ENCODE data around the gene CPNE6.

Gene CPNE6

DNA sequence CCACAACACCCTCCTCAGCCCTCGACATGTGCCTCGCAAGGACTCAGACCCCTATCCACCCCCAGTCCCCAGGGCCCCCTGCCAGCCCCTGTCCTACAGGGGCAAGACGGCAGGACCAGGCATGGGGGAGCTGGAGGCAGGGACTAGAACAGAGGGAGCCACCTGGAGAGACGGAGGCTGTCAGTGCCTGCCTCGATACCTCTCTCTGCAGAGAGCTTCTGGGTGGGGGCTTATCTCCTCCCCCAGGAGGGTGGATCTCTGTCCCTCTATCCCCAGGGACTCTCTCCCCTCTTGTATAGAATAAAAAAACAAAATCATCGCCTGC lies 2.0 kb upstream of the CPNE6 start:
- no peak for DNase-seq (ENCODE audit: low read depth)

DNA sequence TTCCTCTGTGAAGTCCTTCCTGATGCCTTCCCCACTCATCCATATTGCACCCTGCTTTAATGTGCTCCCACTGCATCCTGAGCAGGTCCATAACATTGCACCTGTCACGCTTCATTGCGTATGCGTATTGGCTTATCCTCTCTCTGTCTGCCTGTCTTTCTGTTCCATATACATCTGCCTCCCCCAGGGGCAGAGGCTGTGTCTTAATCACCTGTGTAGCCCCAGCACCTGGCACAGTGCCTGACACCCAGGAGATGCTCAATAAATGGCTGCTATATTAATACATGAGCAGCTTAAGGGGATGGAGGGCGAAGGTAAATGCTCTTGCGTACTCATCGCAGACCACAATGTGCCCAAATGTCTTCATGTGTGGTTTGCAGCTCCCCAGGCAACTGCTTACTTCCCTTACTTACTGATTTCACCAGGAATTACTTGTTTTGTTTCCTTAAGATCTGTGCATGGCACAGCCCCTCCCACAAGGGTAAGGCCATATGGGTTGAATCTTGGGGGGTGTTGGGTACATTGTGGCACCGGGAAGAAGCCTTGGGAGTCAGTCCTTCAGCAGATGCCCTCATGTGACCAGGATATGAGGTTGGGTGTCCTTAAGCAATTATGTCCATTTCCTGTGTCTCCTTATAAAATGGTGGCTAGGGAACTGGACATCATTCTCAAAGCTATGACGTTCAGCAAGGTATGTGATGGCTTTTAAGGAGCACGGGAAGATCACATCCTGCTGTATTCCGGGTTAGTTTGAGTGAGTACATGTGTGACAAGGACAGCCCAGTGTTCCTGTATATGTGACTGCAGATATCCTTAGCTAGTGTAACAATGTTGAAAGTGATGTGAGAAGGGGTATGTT lies 848 bp upstream of the CPNE6 start:
- no peak for DNase-seq (ENCODE audit: low read depth)

DNA sequence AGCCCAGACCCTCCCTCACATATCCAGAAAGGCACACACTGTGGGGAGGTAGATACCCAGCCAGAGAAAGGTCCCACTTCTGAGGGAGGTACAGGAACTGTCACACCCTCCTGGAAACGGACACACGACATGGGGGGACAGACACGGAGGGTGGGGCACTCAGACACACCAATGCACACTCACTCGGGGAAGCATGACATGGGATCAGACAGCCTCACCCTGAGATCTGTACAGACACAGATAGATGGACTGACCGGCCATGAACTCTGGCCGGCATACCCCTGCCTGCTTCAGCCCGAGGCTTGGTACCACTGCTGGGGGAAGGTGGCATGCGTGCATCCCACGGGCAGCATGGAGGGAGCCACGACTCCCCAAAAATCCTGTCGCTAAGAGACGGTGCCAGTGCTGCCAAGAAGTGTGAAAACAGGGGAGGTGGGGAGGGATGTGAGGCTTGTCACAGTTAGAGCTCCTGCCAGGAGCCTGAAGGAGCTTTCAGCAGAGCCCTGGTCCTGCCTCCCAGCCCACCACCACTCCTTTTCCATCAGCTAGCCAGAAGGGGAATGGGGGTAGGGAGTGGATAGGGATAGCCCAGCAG lies 571 bp downstream of the CPNE6 start:
- no peak for DNase-seq (ENCODE audit: low read depth)

DNA sequence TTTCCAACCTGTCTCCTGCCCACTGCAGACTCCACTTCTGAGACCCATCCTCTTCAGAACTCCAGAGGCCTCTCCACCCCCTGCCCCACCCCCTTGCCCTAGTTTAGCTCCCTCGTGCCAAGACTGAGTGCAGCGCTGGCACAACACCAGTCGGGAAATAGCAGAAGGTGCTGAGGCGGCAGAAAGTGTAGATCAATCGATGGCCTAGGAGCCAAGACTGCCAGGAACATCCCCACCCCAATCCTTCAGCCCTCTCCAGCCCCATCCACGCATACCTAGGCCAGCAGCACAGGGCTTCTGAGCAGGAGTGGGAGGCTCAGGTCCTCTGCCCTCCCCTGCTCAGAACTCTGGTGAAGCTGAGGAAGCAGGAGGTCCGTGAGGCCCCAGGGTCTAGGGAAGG lies 1.1 kb downstream of the CPNE6 start:
- DNase-seq (ENCODE audit: low read depth), result no peak

DNA sequence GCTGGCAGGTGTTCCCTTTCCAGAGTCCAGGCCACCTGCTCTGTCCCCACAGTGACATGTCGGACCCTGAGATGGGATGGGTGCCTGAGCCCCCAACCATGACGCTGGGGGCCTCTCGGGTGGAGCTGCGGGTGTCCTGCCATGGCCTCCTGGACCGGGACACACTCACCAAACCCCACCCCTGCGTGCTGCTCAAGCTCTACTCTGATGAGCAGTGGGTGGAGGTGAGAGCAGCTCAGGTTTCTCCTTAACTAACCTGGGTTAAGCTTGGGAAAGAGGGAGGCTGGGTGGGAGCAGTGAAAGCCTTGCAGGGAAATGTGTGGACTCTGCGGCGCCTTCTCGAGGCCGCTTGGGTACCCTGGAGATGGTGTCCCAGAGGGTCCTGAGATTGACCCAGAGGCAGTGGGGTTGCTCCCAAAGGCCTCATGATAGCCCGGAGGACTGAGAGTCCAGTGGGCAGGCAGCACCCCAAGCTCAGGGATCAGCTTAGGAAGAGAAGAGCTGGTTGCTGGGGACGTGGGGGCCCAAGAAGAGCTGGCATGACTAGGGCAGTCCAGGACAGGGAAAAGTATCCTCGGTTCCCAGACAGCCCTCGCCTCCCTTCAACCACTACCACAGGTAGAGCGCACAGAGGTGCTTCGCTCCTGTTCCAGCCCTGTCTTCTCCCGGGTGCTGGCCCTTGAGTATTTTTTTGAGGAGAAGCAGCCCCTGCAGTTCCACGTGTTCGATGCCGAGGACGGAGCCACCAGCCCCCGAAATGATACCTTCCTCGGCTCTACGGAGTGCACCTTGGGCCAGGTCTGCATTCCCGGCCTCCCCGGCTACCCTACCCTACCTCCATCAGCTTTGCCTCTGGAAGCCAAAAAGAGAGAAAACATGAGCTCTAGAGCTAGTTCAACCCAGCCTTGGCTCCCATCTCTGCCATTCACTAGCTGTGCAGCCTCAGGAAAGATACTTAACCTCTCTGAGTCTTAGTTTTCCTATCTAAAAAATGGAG lies 1.8 kb downstream of the CPNE6 start:
- no peak for DNase-seq (ENCODE audit: low read depth)

DNA sequence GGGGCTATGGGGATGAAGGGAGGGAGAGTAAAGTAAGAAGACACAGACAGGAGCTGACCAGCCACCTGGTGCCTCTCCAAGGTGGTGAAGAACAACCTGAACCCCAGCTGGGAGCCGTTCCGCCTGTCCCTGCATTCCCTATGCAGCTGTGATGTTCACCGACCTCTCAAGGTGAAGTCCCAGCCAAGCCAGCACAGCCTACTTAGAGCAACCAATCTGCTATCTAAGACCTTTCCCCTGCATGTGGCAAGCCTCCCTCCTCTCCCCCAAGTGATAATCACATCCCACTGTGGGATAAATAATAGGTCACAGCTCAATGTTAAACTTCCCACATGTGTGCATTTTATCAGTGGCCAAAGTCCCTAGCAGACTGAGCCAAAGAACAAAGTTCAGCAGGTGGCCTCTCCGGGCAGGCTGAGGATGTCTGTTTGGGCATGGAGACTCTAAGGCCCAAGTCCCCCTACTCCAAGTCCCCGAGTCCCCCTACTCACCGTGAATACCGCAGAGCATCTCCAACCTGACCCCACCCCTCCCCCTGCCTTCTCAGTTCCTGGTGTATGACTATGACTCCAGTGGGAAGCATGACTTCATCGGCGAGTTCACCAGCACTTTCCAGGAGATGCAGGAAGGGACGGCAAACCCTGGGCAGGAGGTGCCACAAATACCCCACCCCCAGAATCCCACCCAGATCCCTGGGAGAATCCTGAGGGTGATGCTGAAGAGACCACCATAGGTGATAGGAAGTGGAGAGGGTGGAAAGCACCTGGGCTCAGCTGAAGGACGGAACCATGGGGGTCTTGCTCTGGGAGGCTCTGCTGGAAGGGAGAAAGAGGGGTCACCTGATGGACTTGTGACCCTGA lies 3.5 kb downstream of the CPNE6 start:
- DNase-seq (ENCODE audit: low read depth), result no peak

DNA sequence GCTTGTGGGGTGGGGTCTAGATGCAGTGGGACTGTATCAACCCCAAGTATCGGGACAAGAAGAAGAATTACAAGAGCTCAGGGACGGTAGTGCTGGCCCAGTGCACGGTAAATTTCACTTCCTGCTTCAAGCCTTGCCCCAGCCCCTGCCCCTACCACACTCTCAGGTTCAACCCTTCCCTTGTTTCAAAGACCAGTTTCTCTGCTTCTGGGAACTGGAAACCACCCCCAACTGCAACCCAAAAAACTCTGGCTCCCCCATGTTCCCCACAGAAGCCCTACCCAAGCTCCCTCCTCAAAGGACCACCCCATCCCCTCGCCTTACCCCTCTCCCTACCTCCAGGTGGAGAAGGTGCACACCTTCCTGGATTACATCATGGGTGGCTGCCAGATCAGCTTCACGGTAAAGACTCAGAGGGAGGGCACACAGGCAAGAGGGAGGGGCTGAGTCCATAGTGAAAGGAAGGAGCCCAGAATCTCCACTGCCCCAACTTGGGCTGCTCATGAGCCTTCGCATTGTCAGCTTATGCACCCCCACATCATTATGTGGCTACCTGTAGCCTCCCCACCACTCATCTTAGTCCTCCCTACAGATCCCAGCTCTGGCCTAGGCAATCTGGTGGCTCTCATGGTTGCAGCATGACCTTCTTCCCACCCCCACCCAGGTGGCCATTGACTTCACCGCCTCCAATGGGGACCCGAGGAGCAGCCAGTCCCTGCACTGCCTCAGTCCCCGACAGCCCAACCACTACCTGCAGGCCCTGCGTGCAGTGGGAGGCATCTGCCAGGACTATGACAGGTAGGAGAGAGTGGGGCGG lies 4.3 kb downstream of the CPNE6 start:
- no peak for DNase-seq (ENCODE audit: low read depth)

DNA sequence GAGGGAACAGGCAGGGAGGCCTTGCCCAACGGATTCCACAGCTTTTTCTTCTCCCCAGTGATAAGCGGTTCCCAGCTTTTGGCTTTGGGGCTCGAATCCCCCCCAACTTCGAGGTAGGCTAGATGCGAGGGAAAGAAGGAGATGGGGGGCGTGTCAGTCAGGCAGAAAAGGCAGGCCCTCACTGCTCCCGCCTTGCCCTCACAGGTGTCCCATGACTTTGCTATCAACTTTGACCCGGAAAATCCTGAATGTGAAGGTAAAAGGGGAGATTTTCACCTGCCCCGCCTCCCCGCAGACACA lies 4.9 kb downstream of the CPNE6 start:
- no peak for DNase-seq (ENCODE audit: low read depth)

DNA sequence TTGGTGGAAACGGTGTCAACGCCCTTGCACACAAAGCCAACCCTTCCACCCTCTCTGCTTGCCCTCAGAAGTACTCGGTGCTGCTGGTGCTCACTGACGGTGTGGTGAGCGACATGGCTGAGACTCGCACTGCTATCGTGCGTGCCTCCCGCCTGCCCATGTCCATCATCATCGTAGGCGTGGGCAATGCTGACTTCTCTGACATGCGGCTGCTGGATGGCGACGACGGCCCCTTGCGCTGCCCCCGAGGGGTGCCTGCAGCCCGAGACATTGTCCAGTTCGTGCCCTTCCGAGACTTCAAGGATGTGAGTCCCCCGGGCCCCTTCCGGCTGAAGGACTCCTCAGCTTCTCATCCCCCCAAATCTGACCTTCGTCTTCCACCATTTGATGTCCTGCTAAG lies 5.7 kb downstream of the CPNE6 start:
- no peak for DNase-seq (ENCODE audit: low read depth)

DNA sequence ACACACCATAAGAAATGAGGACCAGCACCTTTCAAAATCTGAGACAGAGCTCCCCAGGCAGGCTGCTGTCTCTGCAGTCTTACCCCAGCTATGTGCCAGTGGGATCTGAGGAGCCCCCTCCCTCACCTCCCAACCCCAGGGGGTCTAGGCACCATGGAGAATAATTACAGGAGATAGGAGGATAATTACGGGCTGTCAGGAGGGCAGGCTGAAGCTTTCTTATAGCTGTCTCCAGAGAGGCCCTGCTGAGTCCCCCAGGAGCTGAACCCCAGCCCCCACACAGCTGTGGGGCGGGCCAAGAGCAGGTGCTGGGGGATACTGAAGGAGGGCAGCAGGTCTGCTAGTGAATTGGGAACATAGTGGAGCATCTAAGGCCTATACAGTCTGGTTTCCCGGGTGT lies 6.8 kb downstream of the CPNE6 start:
- no peak for DNase-seq (ENCODE audit: low read depth)

DNA sequence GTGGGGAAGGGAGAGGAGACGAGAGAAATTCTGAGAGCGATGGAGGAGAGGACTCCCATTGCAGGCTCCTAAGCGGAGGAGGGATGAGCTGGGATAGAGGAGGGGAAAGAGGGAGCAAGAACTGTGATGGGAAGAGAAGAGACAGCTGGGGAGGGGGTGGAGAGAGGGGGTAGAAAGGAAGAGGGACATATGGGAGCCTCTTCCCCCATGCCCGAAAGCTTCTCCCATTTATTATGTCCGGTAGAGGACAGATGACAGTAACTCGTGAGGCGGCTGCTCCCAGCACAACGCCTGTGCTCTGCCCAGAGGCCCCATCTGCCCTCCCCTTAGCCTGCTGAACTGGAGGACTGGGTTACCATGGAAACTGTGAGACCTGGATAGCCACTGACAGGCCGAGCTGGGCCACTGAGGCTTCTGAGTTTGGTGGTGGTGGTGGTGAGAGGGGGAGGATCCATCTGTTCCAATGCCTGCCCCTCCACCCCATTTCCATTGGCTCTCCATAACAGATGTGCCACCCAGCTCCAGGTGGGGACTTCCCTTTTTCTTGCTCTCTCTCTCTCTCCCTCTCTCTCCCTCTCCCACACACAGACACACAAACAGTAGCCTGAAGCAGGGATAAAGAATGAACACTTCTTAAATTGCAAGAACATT lies 8.3 kb downstream of the CPNE6 start:
- no peak for DNase-seq (ENCODE audit: low read depth)

DNA sequence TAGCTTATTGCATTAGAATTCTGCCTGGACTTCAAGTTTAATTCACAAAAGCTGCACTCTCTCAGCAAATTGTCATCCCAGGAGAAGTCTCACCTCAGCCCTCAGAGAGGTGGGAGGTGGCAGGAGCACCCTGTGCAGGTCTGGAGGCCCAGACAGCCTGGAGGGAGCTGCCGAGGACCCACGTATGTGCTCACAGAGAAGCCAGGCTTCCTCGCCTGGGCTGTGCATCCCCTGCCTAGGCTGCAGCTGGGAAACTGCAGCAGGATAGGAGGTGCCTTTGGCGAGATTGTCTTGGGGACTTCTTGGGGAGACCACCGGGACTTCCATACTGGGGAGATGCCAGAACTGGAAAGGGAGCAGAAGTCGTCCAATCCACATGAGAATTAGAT lies 8.8 kb downstream of the CPNE6 start:
- no peak for DNase-seq (ENCODE audit: low read depth)

DNA sequence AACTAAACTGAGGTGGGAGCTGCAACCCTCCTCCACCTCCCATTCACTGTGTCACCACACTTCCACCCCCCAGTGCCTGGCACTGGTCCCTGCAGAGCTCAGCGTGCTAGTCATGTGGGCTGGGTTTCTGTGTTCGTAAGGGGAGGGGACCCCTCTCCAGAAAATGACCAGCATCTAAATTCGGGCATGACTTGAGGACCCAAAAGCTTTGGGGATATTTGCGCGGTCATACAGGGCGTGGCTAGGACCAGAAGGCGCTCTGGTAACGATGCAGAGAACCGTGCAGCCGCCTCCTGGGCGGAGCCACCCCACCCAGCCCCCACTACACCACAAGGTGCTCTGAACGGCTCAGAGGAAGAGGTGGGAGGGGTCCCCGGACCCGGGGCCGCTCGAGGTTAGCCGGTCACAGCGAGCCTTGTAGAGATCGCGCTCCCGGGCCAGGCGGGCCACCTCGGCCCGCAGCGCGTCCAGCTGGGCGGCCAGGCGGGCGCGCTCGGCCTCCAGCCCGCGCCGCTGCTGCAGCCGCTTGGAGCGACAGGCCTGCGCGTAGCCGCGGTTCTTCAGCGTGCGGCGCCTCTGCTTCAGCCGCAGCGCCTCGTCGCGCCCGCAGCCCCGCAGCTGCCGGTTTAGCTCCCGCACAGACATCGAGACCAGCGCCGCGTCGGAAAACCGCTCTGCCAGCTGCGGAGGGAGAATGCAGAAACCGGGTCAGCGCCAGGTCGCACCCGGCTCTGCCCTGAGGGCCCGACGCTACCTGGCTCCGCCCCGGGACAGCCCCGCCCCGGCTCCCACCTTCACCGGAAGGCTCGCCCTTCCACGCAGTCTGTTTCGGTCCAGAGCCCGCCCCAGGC lies 9.8 kb downstream of the CPNE6 start:
- peak; percentile 69 for DNase-seq (ENCODE audit: low read depth)

DNA sequence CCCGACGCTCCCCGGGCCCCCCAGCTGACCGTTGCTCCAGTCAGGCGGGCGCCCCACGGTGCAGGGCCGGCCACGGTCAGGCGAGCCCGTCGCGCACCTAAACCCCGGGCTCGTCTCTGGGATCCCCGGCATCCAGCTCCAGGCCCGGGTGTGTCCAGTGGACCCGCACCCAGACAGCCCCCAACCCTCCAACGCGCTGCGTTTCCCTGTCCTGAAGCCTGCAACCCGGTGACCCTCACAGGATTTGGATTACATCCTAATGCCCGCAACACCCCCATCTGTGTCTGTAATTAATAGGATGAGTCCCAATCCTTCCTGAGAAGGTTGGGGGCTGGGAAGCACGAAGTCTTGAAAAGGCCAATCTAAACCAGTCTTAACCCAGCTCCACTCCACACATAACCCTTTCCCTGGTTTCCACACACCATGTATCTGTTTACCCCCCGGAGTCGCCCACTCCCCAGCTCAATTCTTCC lies 10.4 kb downstream of the CPNE6 start:
- no peak for DNase-seq (ENCODE audit: low read depth)

DNA sequence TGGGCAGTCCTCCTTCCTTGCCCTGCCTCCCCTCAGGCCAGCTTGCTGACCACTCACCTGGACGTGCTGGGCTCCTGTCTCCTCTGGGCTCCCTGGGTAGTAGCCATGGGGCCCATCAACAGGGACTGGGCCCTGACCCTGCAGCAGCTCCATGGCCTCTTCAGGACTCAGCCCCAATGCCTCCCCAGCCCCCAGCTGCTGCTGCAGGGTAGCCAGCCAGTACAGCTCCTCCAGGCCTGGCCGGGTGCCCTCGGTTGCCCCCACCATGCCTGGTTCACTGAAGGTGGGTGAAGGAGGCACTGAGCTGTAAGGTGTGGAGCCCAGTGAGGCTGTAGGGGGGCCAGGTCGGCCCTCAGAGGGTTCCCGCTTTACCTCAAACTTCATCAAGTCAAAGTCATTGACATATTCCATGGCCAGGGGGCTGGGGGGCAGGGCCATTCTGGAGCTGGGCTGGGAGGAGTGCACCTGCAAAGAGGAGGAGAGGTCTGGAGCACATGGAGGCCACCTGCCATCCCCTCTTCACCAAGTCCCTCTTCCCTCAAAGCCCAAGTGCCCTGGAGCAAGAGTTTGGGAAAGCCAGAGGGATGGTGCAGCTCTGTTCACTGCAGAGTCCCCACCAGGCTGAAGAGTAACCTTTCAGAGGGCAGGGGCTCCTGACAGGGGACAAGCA lies 11.2 kb downstream of the CPNE6 start:
- no peak for DNase-seq (ENCODE audit: low read depth)

DNA sequence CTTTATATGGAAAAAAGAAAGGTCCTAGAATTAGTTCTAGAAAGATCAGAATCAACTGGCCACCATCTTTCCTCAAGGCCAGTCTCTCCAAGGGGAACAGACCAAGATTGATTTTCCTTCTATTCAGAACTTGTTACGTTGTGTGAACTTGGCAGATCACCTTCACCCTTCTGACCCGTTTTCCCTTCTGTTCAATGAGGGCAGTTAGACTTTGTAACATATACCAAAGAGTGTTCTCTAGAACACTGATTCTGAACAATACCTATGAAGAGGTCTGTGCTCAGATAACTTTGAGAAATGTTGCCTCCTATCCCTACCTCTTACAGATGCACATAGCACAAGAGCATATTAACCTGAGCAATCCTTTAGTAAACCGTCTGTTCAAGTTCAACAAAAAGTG lies 12.1 kb downstream of the CPNE6 start:
- no peak for DNase-seq (ENCODE audit: low read depth)

DNA sequence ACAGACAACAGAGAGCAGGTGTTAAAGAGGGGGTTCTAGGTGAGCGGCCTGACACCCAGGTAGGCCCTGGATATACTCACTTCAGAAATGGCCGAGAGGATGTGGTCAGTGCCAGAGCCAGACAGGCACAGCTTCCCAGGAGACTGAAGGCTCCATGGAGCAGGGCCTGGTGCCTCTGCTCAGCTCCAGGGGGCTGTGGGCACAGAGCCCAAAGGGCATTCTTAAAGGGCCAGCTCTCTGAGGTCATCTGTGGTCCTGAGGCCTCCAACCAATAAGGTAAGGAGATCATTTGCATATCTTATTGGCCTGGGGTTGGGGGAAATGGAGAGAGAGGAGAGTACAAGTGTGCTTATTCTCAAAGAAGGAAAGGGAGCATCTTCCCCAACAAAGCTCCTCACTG lies 13.1 kb downstream of the CPNE6 start:
- no peak for DNase-seq (ENCODE audit: low read depth)

DNA sequence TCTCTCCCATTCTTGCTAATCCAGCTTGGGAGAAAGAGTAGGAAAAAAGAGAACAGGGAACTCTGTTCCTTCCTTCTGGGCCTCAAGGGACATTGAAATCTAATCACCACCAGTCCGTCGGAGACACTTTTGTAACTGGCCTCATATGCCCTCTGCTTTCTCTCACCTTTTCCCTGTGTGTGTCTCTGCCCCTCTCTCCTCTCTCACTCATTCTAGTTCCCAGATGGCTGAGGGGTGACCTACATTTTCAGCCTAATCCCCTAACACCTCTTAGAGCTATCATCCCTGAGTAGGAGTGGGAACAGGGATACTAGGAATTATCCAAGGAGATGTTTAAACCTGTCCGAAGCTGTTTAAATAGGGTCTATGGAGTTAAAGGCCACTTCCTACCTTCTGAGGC lies 13.9 kb downstream of the CPNE6 start:
- DNase-seq (ENCODE audit: low read depth), result no peak

Measured in stimulated activated CD8-positive, alpha-beta memory T cell treated with anti-CD3 and anti-CD28 coated beads, Interleukin-4, amount 100 ng/mL, for 24 hours (primary cell).